NCI-H748 treated with DMSO at 0.1 percent for 48 hours (cell line): Measurements from ENCODE around the gene DCXR.
A peak's percentile ranks its signal among the peaks of the same experiment; 100 is the strongest.
"Not testable (repeated sequence)": the region's sequence is repeated elsewhere in the genome, so short reads cannot be mapped to it uniquely, and the experiment has no call there.

Experiments
- DNase-seq: peaks from one replicate; lab custom pipeline; 2025; lab: John Stamatoyannopoulos, UW

The DCXR gene

DNA sequence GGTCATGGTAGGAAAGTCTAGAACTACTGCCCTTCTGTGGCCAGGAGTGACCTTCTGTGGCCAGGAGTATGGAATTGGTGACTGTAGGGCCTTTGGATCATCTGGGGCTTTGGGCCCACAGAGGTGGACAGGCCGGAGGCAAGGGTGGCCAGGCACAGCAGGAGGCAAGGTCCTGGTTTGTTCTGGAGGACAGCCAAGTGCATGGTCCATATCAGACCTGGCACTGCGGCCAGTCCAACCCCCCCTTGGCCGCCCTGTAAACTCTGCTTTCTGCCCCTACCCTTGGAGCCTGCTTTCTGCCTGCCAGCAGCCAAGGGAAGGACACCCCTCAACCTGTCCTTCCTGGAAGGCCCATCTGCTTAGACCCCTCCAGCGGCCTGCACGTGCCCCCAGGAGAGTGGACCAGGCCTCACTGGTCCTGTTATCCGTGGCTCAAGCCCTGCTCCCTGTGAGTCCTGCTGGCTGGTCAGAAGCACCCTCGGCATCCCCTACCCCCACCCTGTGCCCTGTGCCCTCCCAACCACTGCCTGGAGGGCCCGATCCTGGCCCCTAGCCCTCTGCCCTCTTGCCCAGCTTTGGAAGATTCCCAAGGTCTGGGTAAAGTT, 2.3 kb upstream of the DCXR start:
- no peak for DNase-seq

GRCh38 chr17:82038796-82039409, 1.4 kb upstream of the DCXR start:
- DNase-seq = not testable (repeated sequence)

DNA sequence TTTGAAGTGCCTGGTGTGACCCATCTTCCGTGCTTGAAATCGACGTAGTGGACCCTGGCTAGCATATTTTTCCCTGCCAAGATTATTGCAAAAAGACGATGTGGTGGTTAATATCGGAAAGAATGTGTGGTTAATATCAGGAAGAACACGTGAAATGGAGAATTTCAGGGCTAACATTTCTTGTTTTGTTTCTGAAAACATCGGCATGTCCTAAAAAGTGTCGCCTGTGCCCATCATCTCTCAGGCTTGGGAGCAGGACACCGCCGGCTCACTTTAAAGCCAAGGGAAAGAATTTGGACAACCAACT, 345 bp upstream of the DCXR start:
- no peak for DNase-seq

- DNase-seq = no peak
These were observed 834 bp downstream of the DCXR start for GRCh38 chr17:82036634-82037091.

GRCh38 chr17:82035956-82036633, 1.4 kb downstream of the DCXR start:
- DNase-seq = no peak

- DNase-seq = no peak
These were observed 2.0 kb downstream of the DCXR start for GRCh38 chr17:82035488-82035887.

GRCh38 chr17:82034371-82035011, 3.0 kb downstream of the DCXR start:
- DNase-seq = no peak

GRCh38 chr17:82033359-82034085, 4.0 kb downstream of the DCXR start:
- DNase-seq = no peak

DNA sequence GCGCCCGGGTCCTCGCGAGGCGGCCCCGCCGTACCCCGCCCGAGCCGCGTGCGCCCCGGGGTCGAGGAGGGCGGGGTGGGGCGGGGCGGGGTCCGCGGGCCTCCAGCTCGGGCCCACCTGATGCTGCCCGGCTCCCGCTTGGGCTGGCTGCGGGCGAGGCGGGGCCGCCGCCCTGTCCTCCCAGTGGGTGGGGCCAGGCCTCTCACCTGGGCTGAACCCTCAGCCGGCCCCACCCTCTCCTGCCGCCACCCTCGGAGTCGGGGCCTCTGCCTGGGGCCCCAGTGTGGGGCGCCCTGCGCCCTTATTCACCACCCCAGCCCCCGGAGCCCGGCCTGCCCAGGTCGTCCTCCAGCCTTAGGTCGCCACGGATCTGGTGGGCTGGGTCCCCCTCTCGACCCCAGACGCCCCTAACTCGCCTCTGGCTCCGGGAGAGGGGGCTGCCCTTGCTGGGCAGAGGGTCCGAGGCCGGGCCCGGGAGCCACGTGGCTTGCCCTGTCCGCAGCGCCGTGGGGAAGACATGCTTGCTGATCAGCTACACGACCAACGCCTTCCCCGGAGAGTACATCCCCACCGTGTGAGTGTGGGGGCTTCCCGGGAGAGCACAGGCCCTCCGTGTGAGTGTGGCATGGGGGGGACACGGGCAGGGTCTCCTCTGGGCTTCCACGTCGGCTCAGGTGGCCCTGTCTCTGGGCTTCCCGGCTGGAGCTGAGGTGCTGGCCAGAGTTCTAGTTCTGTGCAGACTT, 5.4 kb downstream of the DCXR start:
- DNase-seq = peak; percentile 7

GRCh38 chr17:82031303-82031884, 6.1 kb downstream of the DCXR start, which contains the start of gene RAC3:
Gene RAC3, plus strand, starts transcription at chr17:82031678. Its CDS starts 84 bp downstream, at chr17:82031762.
- peak; percentile 5 for DNase-seq

- peak; percentile 35 for DNase-seq
These were observed 6.8 kb downstream of the DCXR start for GRCh38 chr17:82030470-82031302.

- no peak for DNase-seq
These were observed 7.5 kb downstream of the DCXR start for GRCh38 chr17:82029990-82030469.

DNA sequence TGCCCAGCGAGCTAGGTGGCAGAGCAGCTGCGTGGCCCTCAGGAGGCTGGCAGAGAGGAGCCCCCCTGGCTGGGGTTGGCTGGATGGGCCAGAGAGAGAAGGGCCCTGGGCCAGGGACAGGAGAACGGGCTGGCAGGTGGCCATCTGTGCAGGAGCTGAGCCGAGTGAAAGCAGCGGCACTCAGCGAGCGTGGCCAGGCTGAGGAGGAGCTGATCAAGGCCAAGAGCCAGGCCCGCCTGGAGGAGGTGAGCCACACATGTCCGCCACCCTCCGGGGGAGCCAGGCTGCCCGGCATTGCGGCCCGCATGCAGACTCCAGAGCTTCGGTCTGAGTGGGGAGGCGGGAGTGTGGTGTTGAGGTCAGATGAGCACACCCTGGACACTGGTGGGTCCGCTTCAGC, 8.1 kb downstream of the DCXR start:
- no peak for DNase-seq

- no peak for DNase-seq
These were observed 8.5 kb downstream of the DCXR start for GRCh38 chr17:82028966-82029365.

DNA sequence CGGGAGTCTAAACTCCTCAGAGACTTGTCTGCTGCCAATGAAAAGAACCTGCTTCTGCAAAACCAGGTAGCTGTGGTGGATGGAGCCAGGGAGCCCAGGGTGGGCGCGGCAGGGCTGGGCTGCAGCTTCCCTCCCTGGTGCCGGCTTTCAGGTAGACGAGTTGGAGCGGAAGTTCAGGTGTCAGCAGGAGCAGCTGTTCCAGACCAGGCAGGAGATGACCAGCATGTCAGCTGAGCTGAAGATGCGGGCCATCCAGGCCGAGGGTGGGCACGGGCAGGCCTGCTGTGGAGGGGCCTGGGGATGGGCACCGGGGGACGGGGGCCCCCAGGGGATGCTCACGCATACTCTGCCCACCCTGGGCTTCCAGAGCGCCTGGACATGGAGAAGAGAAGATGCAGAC, 9.3 kb downstream of the DCXR start:
- no peak for DNase-seq

DNA sequence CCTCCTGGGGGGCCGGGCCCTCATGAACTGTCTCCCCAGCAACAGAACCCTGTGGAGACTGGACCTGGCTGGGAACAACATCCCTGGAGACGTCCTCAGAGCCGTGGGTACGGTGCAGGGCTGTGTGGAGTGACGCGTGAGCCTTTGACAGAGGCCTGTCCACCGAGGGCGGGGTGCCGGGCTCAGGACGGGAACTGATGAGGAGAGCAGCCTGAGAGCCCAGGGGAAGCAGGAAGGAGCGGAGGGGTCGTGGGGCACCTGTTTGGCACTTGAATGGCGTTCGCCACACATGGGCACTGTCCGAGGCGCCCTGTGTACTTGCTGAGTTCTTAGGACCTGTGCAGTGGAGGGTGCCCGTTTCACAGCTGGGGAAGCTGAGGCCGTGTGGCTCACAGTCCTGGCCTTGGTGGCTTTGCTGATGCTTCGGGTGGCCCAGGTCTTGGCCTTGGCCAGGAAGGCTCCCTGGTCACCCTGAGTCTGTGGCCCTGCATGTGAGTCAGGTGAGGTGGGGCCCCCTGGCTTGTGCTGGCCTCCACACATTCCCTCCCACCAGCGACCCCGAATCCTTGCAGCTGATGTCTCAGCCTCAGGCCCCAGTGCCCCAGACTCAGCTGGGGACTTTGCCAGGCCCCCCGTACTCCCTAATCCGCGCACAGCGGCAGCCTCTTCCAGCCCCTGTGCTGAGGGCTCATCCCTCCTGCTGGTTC, 11.9 kb downstream of the DCXR start:
- DNase-seq = no peak

- no peak for DNase-seq
These were observed 12.6 kb downstream of the DCXR start for GRCh38 chr17:82024859-82025258.

DNA sequence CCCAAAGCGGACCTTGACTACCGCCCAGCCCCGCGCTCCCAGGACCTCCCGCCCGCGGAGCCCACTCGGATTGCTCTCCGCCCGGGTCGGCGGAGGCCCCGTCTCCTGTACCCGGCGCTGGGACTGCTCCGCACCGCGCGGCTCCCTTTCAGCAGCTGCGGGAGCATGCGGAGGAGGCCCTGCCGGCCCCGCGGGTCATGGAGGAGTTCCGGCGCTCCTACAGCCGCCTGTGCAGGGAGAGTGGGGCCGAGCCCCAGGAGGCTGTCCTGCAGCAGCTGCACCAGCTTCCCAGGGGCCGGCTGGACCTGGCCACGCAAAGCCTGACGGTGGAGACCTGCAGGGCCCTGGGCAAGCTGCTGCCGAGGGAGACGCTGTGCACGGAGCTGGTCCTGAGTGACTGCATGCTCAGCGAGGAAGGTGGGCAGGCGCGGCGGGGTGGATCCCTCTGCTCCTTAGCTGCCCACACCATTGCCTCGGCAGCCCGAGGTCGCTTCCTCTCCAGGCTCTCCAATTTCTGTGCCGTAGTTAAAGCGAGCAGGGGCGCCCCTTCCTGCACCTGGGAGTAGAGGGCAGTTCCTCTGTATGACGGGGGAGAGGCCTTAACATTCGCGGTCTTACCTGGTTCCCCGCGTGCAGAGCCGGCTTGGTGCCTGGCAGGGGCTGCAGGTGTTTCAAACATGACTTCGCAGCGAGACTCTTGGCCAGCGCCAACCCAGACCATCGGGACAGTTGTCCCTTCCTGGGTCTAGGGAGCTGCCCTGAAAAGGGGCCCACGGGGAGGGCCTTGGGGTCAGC, 13.9 kb downstream of the DCXR start:
- no peak for DNase-seq

- peak; percentile 96 for DNase-seq
These were observed 14.5 kb downstream of the DCXR start, which contains the start of gene LRRC45 for GRCh38 chr17:82022981-82023446. Gene LRRC45, plus strand, starts transcription at chr17:82023305. Its CDS starts 339 bp downstream, at chr17:82023644.
